OCI-LY1 (cell line): Measurements from ENCODE around the gene BSPRY.

Experiments used
- EZH2 ChIP-seq: fragments of 200-600 bp; sonication (generic), shearing (Covaris generic); IDR thresholded peaks from 2 replicates; pipeline ENCODE4 v1.8.0; 2017; ENCODE audit warnings: borderline replicate concordance, mixed run types, mild to moderate bottlenecking, antibody characterized with exemption, low read length, moderate library complexity, mixed read lengths
- TF ChIP-seq, protein P1 (sequence below): fragments of 200-600 bp; sonication (generic), shearing (Covaris generic); IDR thresholded peaks from 2 replicates; pipeline ENCODE4 v1.5.1; 2017; ENCODE audit warnings: mild to moderate bottlenecking, antibody characterized with exemption, low read length, moderate library complexity, mixed read lengths

GRCh38 chr9:113307396-113307975 lies 41.9 kb upstream of the BSPRY start:
- TF ChIP-seq, protein P1, sequence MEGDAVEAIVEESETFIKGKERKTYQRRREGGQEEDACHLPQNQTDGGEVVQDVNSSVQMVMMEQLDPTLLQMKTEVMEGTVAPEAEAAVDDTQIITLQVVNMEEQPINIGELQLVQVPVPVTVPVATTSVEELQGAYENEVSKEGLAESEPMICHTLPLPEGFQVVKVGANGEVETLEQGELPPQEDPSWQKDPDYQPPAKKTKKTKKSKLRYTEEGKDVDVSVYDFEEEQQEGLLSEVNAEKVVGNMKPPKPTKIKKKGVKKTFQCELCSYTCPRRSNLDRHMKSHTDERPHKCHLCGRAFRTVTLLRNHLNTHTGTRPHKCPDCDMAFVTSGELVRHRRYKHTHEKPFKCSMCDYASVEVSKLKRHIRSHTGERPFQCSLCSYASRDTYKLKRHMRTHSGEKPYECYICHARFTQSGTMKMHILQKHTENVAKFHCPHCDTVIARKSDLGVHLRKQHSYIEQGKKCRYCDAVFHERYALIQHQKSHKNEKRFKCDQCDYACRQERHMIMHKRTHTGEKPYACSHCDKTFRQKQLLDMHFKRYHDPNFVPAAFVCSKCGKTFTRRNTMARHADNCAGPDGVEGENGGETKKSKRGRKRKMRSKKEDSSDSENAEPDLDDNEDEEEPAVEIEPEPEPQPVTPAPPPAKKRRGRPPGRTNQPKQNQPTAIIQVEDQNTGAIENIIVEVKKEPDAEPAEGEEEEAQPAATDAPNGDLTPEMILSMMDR = no peak
- TF ChIP-seq EZH2 = no peak
